WERI-Rb-1 (cell line): ENCODE measurements around the gene ZFYVE19.

Experiments used
- DNase-seq: peaks from one replicate; pipeline ENCODE4 v3.0.0-alpha.2; 2020
- H3K27ac ChIP-seq: fragments of 250-450 bp; sonication (Bioruptor Pico); 2 replicates; pipeline ENCODE4 v1.5.1; 2020; ENCODE audit warnings: mild to moderate bottlenecking, moderate library complexity
- H3K27me3 ChIP-seq: fragments of 250-450 bp; sonication (Bioruptor Pico); 2 replicates; pipeline ENCODE4 v1.5.1; 2021; ENCODE audit warnings: mild to moderate bottlenecking, low read depth, moderate library complexity; ENCODE audit not compliant: insufficient read depth, severe bottlenecking
- H3K36me3 ChIP-seq: fragments of 250-450 bp; sonication (Bioruptor Pico); 2 replicates; pipeline ENCODE4 v1.5.1; 2020; ENCODE audit warnings: mild to moderate bottlenecking, moderate library complexity
- H3K4me3 ChIP-seq: 2 replicates; pipeline ENCODE4 v1.5.1; 2011; ENCODE audit warnings: low read depth, mild to moderate bottlenecking, control low read depth, low read length
- H3K9me3 ChIP-seq: fragments of 250-450 bp; sonication (Bioruptor Pico); 2 replicates; pipeline ENCODE4 v1.5.1; 2021; ENCODE audit warnings: mild to moderate bottlenecking, moderate library complexity; ENCODE audit not compliant: severe bottlenecking
- CTCF ChIP-seq: IDR thresholded peaks from 2 replicates; pipeline ENCODE4 v1.5.1; 2011; ENCODE audit warnings: low read depth, mild to moderate bottlenecking, control low read depth, inconsistent platforms, low read length

Gene ZFYVE19

GRCh38 chr15:40831861-40832260 is 25.0 kb downstream of the ZFYVE19 start:
- no peaks in the 10 kb centered on the region for H3K27me3 ChIP-seq
- no peak for TF ChIP-seq CTCF
- no peak overlapping the region for H3K4me3 ChIP-seq
- no peak for DNase-seq
- H3K36me3 ChIP-seq: no peaks in the 10 kb centered on the region
- H3K27ac ChIP-seq: no peak overlapping the region
- no peaks in the 10 kb centered on the region for H3K9me3 ChIP-seq

- DNase-seq: no peak
Observed at GRCh38 chr15:40832903-40833302, 26.0 kb downstream of the ZFYVE19 start.

GRCh38 chr15:40836020-40836419 is 29.1 kb downstream of the ZFYVE19 start:
- no peak for DNase-seq
- Histone ChIP-seq H3K27ac (no peak overlapping the region), H3K4me3 (no peak overlapping the region), H3K9me3 (no peaks in the 10 kb centered on the region), H3K27me3 (no peaks in the 10 kb centered on the region), H3K36me3 (no peaks in the 10 kb centered on the region)
- no peak for TF ChIP-seq CTCF

More at GRCh38 chr15:40832903-40833302, 26.0 kb downstream of the ZFYVE19 start:
- no peak overlapping the region for H3K27ac ChIP-seq
- no peak for TF ChIP-seq CTCF
- no peaks in the 10 kb centered on the region for H3K9me3 ChIP-seq
- H3K4me3 ChIP-seq: no peak overlapping the region
- H3K27me3 ChIP-seq: no peaks in the 10 kb centered on the region
- H3K36me3 ChIP-seq: no peaks in the 10 kb centered on the region

- Histone ChIP-seq H3K36me3 (no peaks in the 10 kb centered on the region), H3K9me3 (no peaks in the 10 kb centered on the region), H3K27ac (0 out of 2 replicates have a peak overlapping the region, but pooled peaks have one; percentile 11), H3K4me3 (no peak overlapping the region), H3K27me3 (no peaks in the 10 kb centered on the region)
- TF ChIP-seq CTCF: no peak
- DNase-seq: no peak
Observed at GRCh38 chr15:40838756-40839155, 31.9 kb downstream of the ZFYVE19 start.

GRCh38 chr15:40841741-40842140 is 34.9 kb downstream of the ZFYVE19 start:
- Histone ChIP-seq H3K27me3 (no peaks in the 10 kb centered on the region), H3K27ac (no peak overlapping the region), H3K9me3 (no peaks in the 10 kb centered on the region), H3K36me3 (no peaks in the 10 kb centered on the region), H3K4me3 (no peak overlapping the region)
- TF ChIP-seq CTCF: no peak
- DNase-seq: no peak

GRCh38 chr15:40843261-40843884 is 36.5 kb downstream of the ZFYVE19 start:
- no peak for DNase-seq
- Histone ChIP-seq H3K9me3 (no peaks in the 10 kb centered on the region), H3K4me3 (no peak overlapping the region), H3K27me3 (no peaks in the 10 kb centered on the region), H3K27ac (no peak overlapping the region), H3K36me3 (no peaks in the 10 kb centered on the region)
- no peak for TF ChIP-seq CTCF
